HEK293T (cell line): Measurements from ENCODE around the gene HSPBAP1.
"Not testable (repeated sequence)": the region's sequence is repeated elsewhere in the genome, so short reads cannot be mapped to it uniquely, and the experiment has no call there.

Experiments used
- CTCF ChIA-PET: fragments of 350-600 bp; formaldehyde crosslinking; extraction: SDS; loops from one replicate; lab custom pipeline; 2021; ENCODE audit warnings: antibody characterized with exemption, inconsistent platforms; lab: Yijun Ruan, JAX
- POLR2A ChIA-PET: fragments of 350-600 bp; formaldehyde crosslinking; extraction: SDS; loops from one replicate; lab custom pipeline; 2020; ENCODE audit warnings: antibody characterized with exemption, inconsistent platforms; lab: Yijun Ruan, JAX
- DNase-seq: peaks from one replicate; pipeline ENCODE4 v3.0.0; 2012; ENCODE audit warnings: mixed read lengths; ENCODE audit errors: extremely low spot score
- ARNT ChIP-seq: fragments of 450-650 bp; IDR thresholded peaks from 2 replicates; pipeline ENCODE4 v1.6.1; 2017; ENCODE audit warnings: mild to moderate bottlenecking
- BHLHE40 ChIP-seq: fragments of 450-650 bp; IDR thresholded peaks from 2 replicates; pipeline ENCODE4 v1.6.1; 2016; ENCODE audit warnings: mild to moderate bottlenecking, moderate library complexity, borderline replicate concordance
- CTBP1 ChIP-seq: fragments of 450-650 bp; IDR thresholded peaks from 2 replicates; pipeline ENCODE4 v1.6.1; 2016; ENCODE audit warnings: borderline replicate concordance
- ELF4 ChIP-seq: fragments of 450-650 bp; IDR thresholded peaks from 2 replicates; pipeline ENCODE4 v1.6.1; 2017; ENCODE audit warnings: antibody characterized with exemption
- FOXA1 ChIP-seq: fragments of 450-650 bp; IDR thresholded peaks from 2 replicates; pipeline ENCODE4 v1.6.1; 2016; ENCODE audit warnings: mild to moderate bottlenecking
- FOXK2 ChIP-seq: fragments of 450-650 bp; IDR thresholded peaks from 2 replicates; pipeline ENCODE4 v1.6.1; 2016; ENCODE audit warnings: mild to moderate bottlenecking
- FOXM1 ChIP-seq: fragments of 450-650 bp; IDR thresholded peaks from 2 replicates; pipeline ENCODE4 v1.6.1; 2017; ENCODE audit warnings: mild to moderate bottlenecking, borderline replicate concordance
- HDGF ChIP-seq: fragments of 450-650 bp; IDR thresholded peaks from 2 replicates; pipeline ENCODE4 v1.6.1; 2017; ENCODE audit warnings: antibody characterized with exemption, borderline replicate concordance
- L3MBTL2 ChIP-seq: fragments of 450-650 bp; conservative IDR thresholded peaks from 2 replicates; pipeline ENCODE4 v1.6.1; 2016; ENCODE audit warnings: mild to moderate bottlenecking
- LEF1 ChIP-seq: fragments of 450-650 bp; IDR thresholded peaks from 2 replicates; pipeline ENCODE4 v1.6.1; 2017; ENCODE audit warnings: mild to moderate bottlenecking, borderline replicate concordance
- NFRKB ChIP-seq: fragments of 450-650 bp; IDR thresholded peaks from 2 replicates; pipeline ENCODE4 v1.6.1; 2016; ENCODE audit warnings: mild to moderate bottlenecking, moderate library complexity
- SUZ12 ChIP-seq: fragments of 450-650 bp; IDR thresholded peaks from 2 replicates; pipeline ENCODE4 v1.6.1; 2016; ENCODE audit warnings: mild to moderate bottlenecking
- TARDBP ChIP-seq: fragments of 450-650 bp; IDR thresholded peaks from 2 replicates; pipeline ENCODE4 v1.6.1; 2016
- ZNF384 ChIP-seq: fragments of 450-650 bp; IDR thresholded peaks from 2 replicates; pipeline ENCODE4 v1.6.1; 2016
- TF ChIP-seq, protein P1 (sequence below): fragments of 450-650 bp; IDR thresholded peaks from 2 replicates; pipeline ENCODE4 v1.6.1; 2016

HSPBAP1 gene

DNA sequence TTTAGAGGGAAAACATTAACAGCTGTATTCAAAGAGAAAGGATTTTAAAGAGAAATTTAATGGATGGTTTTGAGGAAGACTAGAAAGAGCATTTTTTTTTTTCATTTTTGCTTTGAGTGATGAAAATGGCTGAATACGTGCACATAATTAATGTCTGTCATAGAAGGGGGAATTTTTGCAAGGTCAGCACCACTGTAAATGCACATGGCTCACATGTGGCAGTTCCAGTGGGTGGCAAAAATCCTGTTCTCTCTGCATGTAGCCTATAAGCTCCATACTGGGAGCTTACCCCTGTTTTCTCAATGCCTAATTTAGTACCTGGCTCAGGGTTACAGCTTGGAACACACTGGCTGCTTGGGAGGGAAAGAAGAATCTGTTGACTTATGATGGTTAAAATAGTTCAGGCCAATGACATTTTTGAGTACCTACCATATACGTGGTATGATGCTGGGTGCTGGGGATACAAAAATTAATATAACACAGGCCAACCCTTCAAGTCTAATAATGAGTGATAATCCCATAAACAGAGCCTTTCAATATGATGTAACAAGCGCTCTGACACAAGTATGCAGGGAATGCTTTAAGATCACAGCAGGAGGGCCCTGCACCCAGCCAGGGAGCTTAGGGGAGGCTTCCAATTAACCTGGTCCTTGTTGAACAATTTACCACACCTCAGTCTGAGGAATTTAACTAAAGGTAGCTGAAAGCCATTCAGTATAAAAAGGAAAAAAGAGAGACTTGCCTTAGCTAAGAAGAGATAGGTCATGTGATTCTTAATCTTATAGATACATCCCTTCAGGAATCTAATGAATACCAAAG is 33.0 kb downstream of the HSPBAP1 start:
- no peak for DNase-seq
- CTCF ChIA-PET = no interaction called here
- TF ChIP-seq ZNF384 (no peak), L3MBTL2 (no peak), LEF1 (no peak), NFRKB (no peak), SUZ12 (no peak), FOXA1 (no peak), ELF4 (no peak)
- TF ChIP-seq, protein P1, sequence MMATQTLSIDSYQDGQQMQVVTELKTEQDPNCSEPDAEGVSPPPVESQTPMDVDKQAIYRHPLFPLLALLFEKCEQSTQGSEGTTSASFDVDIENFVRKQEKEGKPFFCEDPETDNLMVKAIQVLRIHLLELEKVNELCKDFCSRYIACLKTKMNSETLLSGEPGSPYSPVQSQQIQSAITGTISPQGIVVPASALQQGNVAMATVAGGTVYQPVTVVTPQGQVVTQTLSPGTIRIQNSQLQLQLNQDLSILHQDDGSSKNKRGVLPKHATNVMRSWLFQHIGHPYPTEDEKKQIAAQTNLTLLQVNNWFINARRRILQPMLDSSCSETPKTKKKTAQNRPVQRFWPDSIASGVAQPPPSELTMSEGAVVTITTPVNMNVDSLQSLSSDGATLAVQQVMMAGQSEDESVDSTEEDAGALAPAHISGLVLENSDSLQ = no peak
- POLR2A ChIA-PET = no interaction called here

DNA sequence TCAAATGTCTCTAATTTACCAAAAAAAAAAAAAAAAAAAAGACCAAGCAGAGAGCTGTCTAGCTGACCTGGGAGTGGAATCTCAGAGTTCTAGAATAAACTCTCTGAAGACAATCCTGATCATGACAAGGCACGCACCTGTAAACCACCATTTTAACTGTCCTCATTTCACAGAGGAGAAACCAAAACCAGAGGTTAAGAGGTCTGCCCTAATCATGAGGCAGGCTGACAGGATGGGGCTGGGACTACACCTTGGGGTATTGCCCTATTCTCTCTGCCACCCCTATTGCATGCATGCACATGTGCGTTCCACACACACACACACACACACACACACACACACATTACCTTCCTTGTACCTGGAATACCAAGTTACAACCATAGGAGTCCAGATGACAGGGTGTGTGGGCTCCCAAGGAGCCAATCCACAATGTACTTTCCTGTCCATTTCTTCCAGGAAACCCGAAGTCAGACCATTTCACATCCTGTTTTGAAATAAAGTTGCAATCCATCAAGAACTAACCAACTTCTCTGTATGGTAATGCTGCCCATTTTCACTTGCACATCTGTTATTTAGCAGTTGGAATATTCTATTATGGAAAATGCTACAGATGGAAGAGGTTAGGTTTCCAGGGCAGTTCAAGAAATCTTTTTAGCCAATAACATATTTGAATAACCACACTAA is 34.6 kb downstream of the HSPBAP1 start:
- no peak for DNase-seq
- ChIA-PET POLR2A (interaction anchor here (0.7 kb wide), 1 partner anchor 234 kb away, joined by 3 read pairs; no protein-coding TSS in a partner anchor), CTCF (no interaction called here)
- TF ChIP-seq FOXK2 (no peak), SUZ12 (no peak), CTBP1 (no peak), TARDBP (no peak)

DNA sequence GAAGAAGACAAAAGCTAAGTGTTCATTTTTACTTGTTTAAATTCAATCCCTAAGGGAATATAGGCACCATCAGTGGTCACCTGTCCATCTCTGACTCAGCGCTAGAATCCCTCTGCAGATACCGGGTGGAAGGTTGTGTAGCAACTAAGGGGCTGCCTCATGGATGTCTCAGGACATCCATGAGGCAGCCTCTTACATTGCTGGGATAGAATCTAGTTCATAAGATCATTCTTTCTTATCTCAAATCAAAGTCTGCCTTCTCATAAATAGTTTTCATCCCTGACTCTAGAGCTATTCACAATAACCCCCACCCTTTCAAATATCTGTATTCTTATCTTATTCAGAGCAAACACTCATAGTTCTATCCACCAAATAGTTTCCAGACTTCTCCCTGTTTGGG is 38.1 kb downstream of the HSPBAP1 start:
- TF ChIP-seq CTBP1 = no peak
- no peak for TF ChIP-seq SUZ12
- TF ChIP-seq NFRKB = no peak
- TF ChIP-seq LEF1 = no peak
- no peak for DNase-seq
- ChIA-PET POLR2A (no interaction called here), CTCF (interaction anchor here (0.6 to 1.4 kb wide), 8 partner anchors 11 to 316 kb away, joined by 3 to 4 read pairs (median 3); partner anchors contain the start of genes HSPBAP1 and SEMA5B)

DNA sequence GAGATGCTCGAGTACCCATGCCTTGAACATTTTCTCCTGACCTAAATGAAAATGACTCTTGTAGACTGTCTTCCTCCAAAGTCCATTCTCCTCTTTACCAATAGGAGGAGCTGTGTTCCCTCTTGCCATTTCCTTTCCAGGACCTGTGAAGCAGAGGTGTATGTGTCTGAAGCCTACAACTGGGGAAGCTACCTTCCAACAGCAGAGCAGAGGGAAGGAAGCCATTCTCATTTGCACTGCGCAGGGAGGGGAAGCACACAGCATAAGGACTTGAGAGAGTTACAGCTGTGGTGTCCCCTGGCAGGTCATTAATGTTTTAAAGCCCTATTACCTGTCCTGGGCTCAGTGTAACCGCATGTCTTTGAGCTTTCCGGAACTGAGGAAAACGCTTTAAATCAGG is 38.7 kb downstream of the HSPBAP1 start:
- DNase-seq = peak; percentile 64

DNA sequence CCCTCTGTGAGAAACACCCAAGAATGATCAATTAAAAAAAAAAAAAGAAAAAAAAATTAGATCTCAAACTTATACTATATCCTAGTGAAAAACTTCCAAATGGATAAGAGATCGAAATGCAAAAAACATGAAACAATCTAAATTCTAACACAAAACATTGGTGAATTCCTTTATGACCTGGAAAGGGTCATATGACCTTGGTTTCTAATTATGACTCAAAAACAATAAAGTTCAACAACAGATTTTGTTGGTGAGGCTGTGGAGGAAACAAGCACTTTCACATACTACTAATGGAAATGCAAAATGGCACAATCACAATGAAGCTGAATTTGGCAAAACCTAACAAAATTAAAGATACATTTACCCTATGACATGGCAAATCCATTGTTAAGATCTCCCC is 45.3 kb downstream of the HSPBAP1 start:
- ChIA-PET CTCF (no interaction called here), POLR2A (no interaction called here)
- TF ChIP-seq FOXK2 = no peak
- TF ChIP-seq ELF4 = no peak
- TF ChIP-seq FOXA1 = no peak
- TF ChIP-seq CTBP1 = no peak
- TF ChIP-seq ZNF384 = no peak
- TF ChIP-seq, protein P1 = no peak
- TF ChIP-seq FOXM1 = no peak
- TF ChIP-seq HDGF = no peak
- TF ChIP-seq BHLHE40 = no peak
- no peak for DNase-seq

More for the DNA sequence above, 38.7 kb downstream of the HSPBAP1 start:
- TF ChIP-seq ARNT (no peak), NFRKB (no peak), L3MBTL2 (no peak), SUZ12 (no peak), FOXA1 (no peak)
- TF ChIP-seq, protein P1 = no peak
- POLR2A ChIA-PET = no interaction called here
- CTCF ChIA-PET = interaction anchor here (0.6 to 1.4 kb wide), 8 partner anchors 10 to 316 kb away, joined by 3 to 4 read pairs (median 3); partner anchors contain the start of genes HSPBAP1 and SEMA5B

DNA sequence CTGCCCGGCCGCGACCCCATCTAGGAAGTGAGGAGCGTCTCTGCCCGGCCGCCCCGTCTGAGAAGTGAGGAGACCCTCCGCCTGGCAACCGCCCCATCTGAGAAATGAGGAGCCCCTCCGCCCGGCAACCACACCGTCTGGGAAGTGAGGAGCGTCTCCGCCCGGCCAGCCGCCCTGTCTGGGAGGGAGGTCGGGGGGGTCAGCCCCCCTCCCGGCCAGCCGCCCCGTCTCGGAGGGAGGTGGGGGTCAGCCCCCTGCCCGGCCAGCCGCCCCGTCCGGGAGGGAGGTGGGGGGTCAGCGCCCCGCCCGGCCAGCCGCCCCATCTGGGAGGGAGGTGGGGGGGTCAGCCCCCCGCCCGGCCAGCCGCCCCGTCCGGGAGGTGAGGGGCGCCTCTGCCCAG is 46.3 kb downstream of the HSPBAP1 start:
- DNase-seq, POLR2A ChIA-PET, CTCF ChIA-PET: not testable (repeated sequence)

DNA sequence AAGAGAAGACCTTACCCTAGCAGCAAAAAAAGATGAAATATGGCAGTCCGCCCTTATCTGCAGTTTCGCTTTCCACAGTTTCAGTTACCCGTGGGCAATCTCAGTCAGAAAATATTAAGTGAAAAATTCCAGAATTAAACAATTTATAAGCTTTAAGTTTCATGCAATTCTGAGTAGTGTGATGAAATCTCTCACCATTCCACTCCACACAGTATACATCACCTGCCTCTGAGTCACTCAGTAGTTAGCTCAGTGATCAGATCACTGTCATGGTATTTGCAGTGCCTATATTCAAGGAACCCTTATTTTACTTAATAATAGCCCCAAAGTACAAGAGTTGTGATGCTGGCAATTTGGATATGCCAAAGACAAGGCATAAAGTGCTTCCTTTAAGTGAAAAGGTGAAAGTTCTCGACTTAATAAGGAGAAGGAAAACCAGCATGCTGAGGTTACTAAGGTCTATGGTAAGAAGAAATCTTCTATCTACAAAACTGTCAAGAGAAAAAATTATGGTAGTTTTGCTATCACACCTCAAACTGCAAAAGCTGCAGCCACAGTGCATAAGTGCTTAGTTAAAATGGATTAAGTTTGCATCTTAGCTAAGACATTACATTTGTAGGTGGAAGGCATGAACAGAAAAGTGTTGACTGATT is 48.1 kb downstream of the HSPBAP1 start:
- no peak for DNase-seq
- POLR2A ChIA-PET = no interaction called here
- CTCF ChIA-PET = interaction anchor here (0.8 to 1.1 kb wide), 2 partner anchors 10 to 175 kb away, joined by 3 read pairs; no protein-coding TSS in a partner anchor
- TF ChIP-seq ZNF384 (no peak), ARNT (no peak), FOXM1 (no peak), BHLHE40 (no peak), FOXK2 (no peak), ELF4 (no peak), L3MBTL2 (no peak)
- TF ChIP-seq, protein P1 = no peak
